ENCODE data around the gene AIP.
"Not testable (repeated sequence)": the region's sequence is repeated elsewhere in the genome, so short reads cannot be mapped to it uniquely, and the experiment has no call there.

Gene AIP

GRCh38 chr11:67455054-67455453, 27.8 kb upstream of the AIP start, which contains the start of gene CABP4:
TSS of gene CABP4 (plus strand) at chr11:67455354. CDS start at chr11:67455424, 70 bp downstream.
- H3K9me3 ChIP-seq (ENCODE audit: control insufficient read depth, insufficient read depth, low read length) = no peaks in the 10 kb centered on the region
- no peak within 1 kb of the TSS for H3K9ac ChIP-seq (ENCODE audit: low read depth, low read length)
- no peaks in the 10 kb centered on the region for H3K4me1 ChIP-seq (ENCODE audit: insufficient read depth, low read length)
- no peaks in the 10 kb centered on the region for H3K36me3 ChIP-seq (ENCODE audit: insufficient read depth, low read length)

- Histone ChIP-seq H3K9ac (ENCODE audit: low read depth, low read length) (no peak overlapping the region), H3K9me3 (ENCODE audit: control insufficient read depth, insufficient read depth, low read length) (no peaks in the 10 kb centered on the region), H3K36me3 (ENCODE audit: insufficient read depth, low read length) (no peaks in the 10 kb centered on the region), H3K4me1 (ENCODE audit: insufficient read depth, low read length) (no peaks in the 10 kb centered on the region)
These were observed 26.6 kb upstream of the AIP start for GRCh38 chr11:67456068-67456705.

GRCh38 chr11:67457453-67457852, 25.4 kb upstream of the AIP start:
- Histone ChIP-seq H3K4me1 (ENCODE audit: insufficient read depth, low read length) (no peaks in the 10 kb centered on the region), H3K36me3 (ENCODE audit: insufficient read depth, low read length) (no peaks in the 10 kb centered on the region), H3K9me3 (ENCODE audit: control insufficient read depth, insufficient read depth, low read length) (no peaks in the 10 kb centered on the region), H3K9ac (ENCODE audit: low read depth, low read length) (no peak overlapping the region)

GRCh38 chr11:67458266-67458665, 24.6 kb upstream of the AIP start:
- Histone ChIP-seq H3K9me3 (ENCODE audit: control insufficient read depth, insufficient read depth, low read length) (no peaks in the 10 kb centered on the region), H3K9ac (ENCODE audit: low read depth, low read length) (no peak overlapping the region), H3K4me1 (ENCODE audit: insufficient read depth, low read length) (no peaks in the 10 kb centered on the region; the same call in 1 of the 2 replicates), H3K36me3 (ENCODE audit: insufficient read depth, low read length) (no peaks in the 10 kb centered on the region)

GRCh38 chr11:67463186-67463585, 19.6 kb upstream of the AIP start:
- Histone ChIP-seq H3K36me3 (ENCODE audit: insufficient read depth, low read length) (no peaks in the 10 kb centered on the region), H3K9ac (ENCODE audit: low read depth, low read length) (no peak overlapping the region), H3K4me1 (ENCODE audit: insufficient read depth, low read length) (peaks cover 3% of the 10 kb centered on the region), H3K9me3 (ENCODE audit: control insufficient read depth, insufficient read depth, low read length) (no peaks in the 10 kb centered on the region)

GRCh38 chr11:67463680-67464410, 19.0 kb upstream of the AIP start:
- H3K4me1 ChIP-seq (ENCODE audit: insufficient read depth, low read length) = peaks cover 3% of the 10 kb centered on the region
- H3K36me3 ChIP-seq (ENCODE audit: insufficient read depth, low read length) = no peaks in the 10 kb centered on the region
- H3K9ac ChIP-seq (ENCODE audit: low read depth, low read length) = peak overlapping the region; percentile 61; the same call in 1 of the 2 replicates
- no peaks in the 10 kb centered on the region for H3K9me3 ChIP-seq (ENCODE audit: control insufficient read depth, insufficient read depth, low read length)

GRCh38 chr11:67464411-67465188, 18.2 kb upstream of the AIP start:
- H3K9ac ChIP-seq (ENCODE audit: low read depth, low read length) = peak overlapping the region; percentile 61
- peaks cover 3% of the 10 kb centered on the region for H3K4me1 ChIP-seq (ENCODE audit: insufficient read depth, low read length)
- H3K36me3 ChIP-seq (ENCODE audit: insufficient read depth, low read length) = no peaks in the 10 kb centered on the region
- no peaks in the 10 kb centered on the region for H3K9me3 ChIP-seq (ENCODE audit: control insufficient read depth, insufficient read depth, low read length)

GRCh38 chr11:67465189-67465510, 17.7 kb upstream of the AIP start:
- Histone ChIP-seq H3K4me1 (ENCODE audit: insufficient read depth, low read length) (peaks cover 3% of the 10 kb centered on the region), H3K9ac (ENCODE audit: low read depth, low read length) (peak overlapping the region; percentile 42), H3K9me3 (ENCODE audit: control insufficient read depth, insufficient read depth, low read length) (no peaks in the 10 kb centered on the region), H3K36me3 (ENCODE audit: insufficient read depth, low read length) (no peaks in the 10 kb centered on the region)

GRCh38 chr11:67465530-67465929, 17.3 kb upstream of the AIP start:
- H3K9me3 ChIP-seq (ENCODE audit: control insufficient read depth, insufficient read depth, low read length) = not testable (repeated sequence)

GRCh38 chr11:67466367-67466766, 16.5 kb upstream of the AIP start:
- H3K36me3 ChIP-seq (ENCODE audit: insufficient read depth, low read length) = no peaks in the 10 kb centered on the region
- no peaks in the 10 kb centered on the region for H3K9me3 ChIP-seq (ENCODE audit: control insufficient read depth, insufficient read depth, low read length)
- no peak overlapping the region for H3K9ac ChIP-seq (ENCODE audit: low read depth, low read length)
- H3K4me1 ChIP-seq (ENCODE audit: insufficient read depth, low read length) = peaks cover 3% of the 10 kb centered on the region

More at GRCh38 chr11:67465530-67465929, 17.3 kb upstream of the AIP start:
- H3K36me3 ChIP-seq (ENCODE audit: insufficient read depth, low read length); H3K4me1 ChIP-seq (ENCODE audit: insufficient read depth, low read length): not testable (repeated sequence)
- peak overlapping the region; percentile 42; the same call in 1 of the 2 replicates for H3K9ac ChIP-seq (ENCODE audit: low read depth, low read length)

GRCh38 chr11:67466962-67467771, 15.7 kb upstream of the AIP start:
- peaks cover 3% of the 10 kb centered on the region for H3K4me1 ChIP-seq (ENCODE audit: insufficient read depth, low read length)
- H3K9me3 ChIP-seq (ENCODE audit: control insufficient read depth, insufficient read depth, low read length) = no peaks in the 10 kb centered on the region
- H3K36me3 ChIP-seq (ENCODE audit: insufficient read depth, low read length) = no peaks in the 10 kb centered on the region
- H3K9ac ChIP-seq (ENCODE audit: low read depth, low read length) = no peak overlapping the region

GRCh38 chr11:67468056-67468455, 14.8 kb upstream of the AIP start:
- Histone ChIP-seq H3K9ac (ENCODE audit: low read depth, low read length) (peak overlapping the region; percentile 77), H3K9me3 (ENCODE audit: control insufficient read depth, insufficient read depth, low read length) (no peaks in the 10 kb centered on the region), H3K36me3 (ENCODE audit: insufficient read depth, low read length) (no peaks in the 10 kb centered on the region), H3K4me1 (ENCODE audit: insufficient read depth, low read length) (peaks cover 3% of the 10 kb centered on the region)

- no peaks in the 10 kb centered on the region for H3K9me3 ChIP-seq (ENCODE audit: control insufficient read depth, insufficient read depth, low read length)
- H3K36me3 ChIP-seq (ENCODE audit: insufficient read depth, low read length) = no peaks in the 10 kb centered on the region
- H3K4me1 ChIP-seq (ENCODE audit: insufficient read depth, low read length) = peaks cover 3% of the 10 kb centered on the region
- H3K9ac ChIP-seq (ENCODE audit: low read depth, low read length) = peak overlapping the region; percentile 77
These were observed 14.4 kb upstream of the AIP start for GRCh38 chr11:67468456-67468758.
